Breast epithelium (tissue), 3 donors: ENCODE data around the gene SCP2D1.

Source experiments
- POLR2A ChIP-seq: fragments of 450-650 bp; IDR thresholded peaks from one replicate; pipeline ENCODE4 v1.6.1; 2016; ENCODE audit warnings: antibody characterized with exemption, mild to moderate bottlenecking, moderate library complexity
- POLR2AphosphoS5 ChIP-seq, 3 donors: sonication (generic); formaldehyde crosslinking; IDR thresholded peaks; one replicate each; pipeline ENCODE4 v1.6.1; 2017; ENCODE audit warnings: antibody characterized with exemption in 3 of 3
- TF ChIP-seq, protein P1 (sequence below), 3 donors: fragments of 450-650 bp; IDR thresholded peaks; one replicate each; pipeline ENCODE4 v1.5.1; 2016 to 2017; ENCODE audit warnings: antibody characterized with exemption in 3 of 3, mild to moderate bottlenecking in 3 of 3, moderate library complexity in 3 of 3

GRCh38 chr20:18795366-18795765 lies 18.2 kb upstream of the SCP2D1 start:
- TF ChIP-seq POLR2A (no peak), POLR2AphosphoS5 (IDR thresholded peaks at IDR 0.05) (no peak)
- TF ChIP-seq, protein P1, sequence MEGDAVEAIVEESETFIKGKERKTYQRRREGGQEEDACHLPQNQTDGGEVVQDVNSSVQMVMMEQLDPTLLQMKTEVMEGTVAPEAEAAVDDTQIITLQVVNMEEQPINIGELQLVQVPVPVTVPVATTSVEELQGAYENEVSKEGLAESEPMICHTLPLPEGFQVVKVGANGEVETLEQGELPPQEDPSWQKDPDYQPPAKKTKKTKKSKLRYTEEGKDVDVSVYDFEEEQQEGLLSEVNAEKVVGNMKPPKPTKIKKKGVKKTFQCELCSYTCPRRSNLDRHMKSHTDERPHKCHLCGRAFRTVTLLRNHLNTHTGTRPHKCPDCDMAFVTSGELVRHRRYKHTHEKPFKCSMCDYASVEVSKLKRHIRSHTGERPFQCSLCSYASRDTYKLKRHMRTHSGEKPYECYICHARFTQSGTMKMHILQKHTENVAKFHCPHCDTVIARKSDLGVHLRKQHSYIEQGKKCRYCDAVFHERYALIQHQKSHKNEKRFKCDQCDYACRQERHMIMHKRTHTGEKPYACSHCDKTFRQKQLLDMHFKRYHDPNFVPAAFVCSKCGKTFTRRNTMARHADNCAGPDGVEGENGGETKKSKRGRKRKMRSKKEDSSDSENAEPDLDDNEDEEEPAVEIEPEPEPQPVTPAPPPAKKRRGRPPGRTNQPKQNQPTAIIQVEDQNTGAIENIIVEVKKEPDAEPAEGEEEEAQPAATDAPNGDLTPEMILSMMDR (IDR thresholded peaks at IDR 0.05), result no peak
